Small intestine (tissue), 7 donors: ENCODE results near the gene CLRN3. TPM values are rescaled to one million over a fixed set of nuclear protein-coding genes. Genes with fewer than 3 reads are reported as not detected.

Source experiments
- DNase-seq, 2 donors: peaks; one replicate each; pipeline versions ENCODE4 v3.0.0 to v3.0.0-alpha.2; 2013
- FAIRE-seq: peaks from 2 replicates; lab custom pipeline; 2012; peaks lifted over from hg19 to GRCh38; lab: Jason Lieb, UNC
- H3K27ac ChIP-seq, 3 donors: one replicate each; pipeline ENCODE4 v1.5.1; 2013; ENCODE audit warnings: low read length in 2 of 3, mild to moderate bottlenecking in 2 of 3, control low read depth in 1 of 3, inconsistent platforms in 1 of 3, low read depth in 1 of 3, moderate library complexity in 1 of 3
- H3K27me3 ChIP-seq, 3 donors: one replicate each; pipeline ENCODE4 v1.6.1; 2013; ENCODE audit warnings: low read length in 3 of 3, inconsistent platforms in 1 of 3; ENCODE audit not compliant: control insufficient read depth in 3 of 3, insufficient read depth in 3 of 3
- H3K36me3 ChIP-seq, 3 donors: one replicate each; pipeline ENCODE4 v1.6.1; 2013; ENCODE audit warnings: low read length in 3 of 3, inconsistent platforms in 1 of 3, low read depth in 1 of 3, mild to moderate bottlenecking in 1 of 3, moderate library complexity in 1 of 3; ENCODE audit not compliant: control insufficient read depth in 3 of 3, insufficient read depth in 2 of 3
- H3K4me1 ChIP-seq, 3 donors: one replicate each; pipeline ENCODE4 v1.6.1; 2013; ENCODE audit warnings: low read length in 2 of 3, inconsistent platforms in 1 of 3, low read depth in 1 of 3, mild to moderate bottlenecking in 1 of 3, moderate library complexity in 1 of 3; ENCODE audit not compliant: control insufficient read depth in 3 of 3, insufficient read depth in 2 of 3
- H3K4me3 ChIP-seq, 3 donors: one replicate each; pipeline ENCODE4 v1.5.1; 2013; ENCODE audit warnings: low read length in 3 of 3, control low read depth in 1 of 3, inconsistent platforms in 1 of 3, low read depth in 1 of 3, mild to moderate bottlenecking in 1 of 3, moderate library complexity in 1 of 3
- H3K9me3 ChIP-seq, 2 donors: one replicate each; pipeline ENCODE4 v1.6.1; 2013; ENCODE audit warnings: low read depth in 1 of 2, low read length in 1 of 2; ENCODE audit not compliant: control insufficient read depth in 2 of 2, insufficient read depth in 1 of 2
- WGBS, 3 donors: extraction: QIAGEN DNeasy Blood & Tissue Kit; methylation state at CpG; one replicate each; pipeline ENCODE4 v1.1.7; 2013; 5-methylcytosine and 5-hydroxymethylcytosine counted together
- polyA plus RNA-seq, 4 donors: library from polyadenylated mRNA; stranded (reverse) in 3 of 4; unstranded in 1 of 4; fragments of 200-250 nt in 3 of 4; fragments of 120-200 nt in 1 of 4; gene quantifications; one replicate each; pipeline versions ENCODE4 v1.2.1 to v1.2.3, GENCODE V29; 2013
- donor health status: healthy with polysubstance abuse.
- donor health status: control.
- donor health status: control.
- donor health status: Bipolar disorder and iron deficiency.
- donor health status: healthy.

CLRN3 gene
- polyA plus RNA-seq, 4 donors, result 72.0 to 150 (median 93.4) TPM

GRCh38 chr10:127830414-127830813, 62.3 kb downstream of the CLRN3 start:
- H3K27me3 ChIP-seq, result peaks cover 0 to 2% (median 0%) of the 10 kb centered on the region in 3 donors
- FAIRE-seq, result no peak
- 81 to 86% (median 84%) methylated on average over 4 of the region's 4 CpGs for WGBS, 3 donors
- H3K9me3 ChIP-seq, result no peaks in the 10 kb centered on the region
- no peaks in the 10 kb centered on the region for H3K36me3 ChIP-seq
- H3K27ac ChIP-seq, result no peak overlapping the region
- no peak overlapping the region for H3K4me3 ChIP-seq
- DNase-seq, result no peak
- no peaks in the 10 kb centered on the region for H3K4me1 ChIP-seq

Other genes starting within 250 kb of the CLRN3 start
- gene FOXI2, start 155.8 kb downstream of the CLRN3 start, polyA plus RNA-seq, result under 1 TPM in 1 of 4 donors, not detected in 3; 0.19 TPM
- 10 to 100 TPM in 1 of 4 donors, 1 to 10 TPM in 3; 2.7 to 21.0 (median 6.2) TPM for gene PTPRE, start 14.2 kb upstream of the CLRN3 start, polyA plus RNA-seq
- gene MKI67, start 233.5 kb upstream of the CLRN3 start, polyA plus RNA-seq, result 10 to 100 TPM in 2 of 4 donors, 1 to 10 TPM in 1, under 1 TPM in 1; 0.45 to 29.6 (median 15.5) TPM